Activated CD8-positive, alpha-beta memory T cell treated with anti-CD3 and anti-CD28 coated beads for 24 hours (primary cell): Measurements from ENCODE around the gene PDLIM4.

Experiments
- DNase-seq: peaks from one replicate; pipeline ENCODE4 v3.0.0-alpha.2; 2020

PDLIM4 gene

GRCh38 chr5:132268769-132269551 lies 11.5 kb downstream of the PDLIM4 start:
- peak; percentile 54 for DNase-seq

GRCh38 chr5:132269635-132270334 lies 12.3 kb downstream of the PDLIM4 start:
- peak; percentile 49 for DNase-seq

- peak; percentile 56 for DNase-seq
Measured at GRCh38 chr5:132270335-132270665, 12.8 kb downstream of the PDLIM4 start.

GRCh38 chr5:132270706-132271105 lies 13.2 kb downstream of the PDLIM4 start:
- no peak for DNase-seq

GRCh38 chr5:132271251-132272246 lies 14.1 kb downstream of the PDLIM4 start:
- peak; percentile 68 for DNase-seq

GRCh38 chr5:132272311-132273210 lies 15.1 kb downstream of the PDLIM4 start:
- DNase-seq = peak; percentile 92

- DNase-seq = peak; percentile 32
Measured at GRCh38 chr5:132273631-132274030, 16.1 kb downstream of the PDLIM4 start.

- peak; percentile 53 for DNase-seq
Measured at GRCh38 chr5:132274050-132274792, 16.7 kb downstream of the PDLIM4 start.

GRCh38 chr5:132275367-132276220 lies 18.1 kb downstream of the PDLIM4 start:
- DNase-seq = no peak

- no peak for DNase-seq
Measured at GRCh38 chr5:132277256-132277655, 19.8 kb downstream of the PDLIM4 start.

GRCh38 chr5:132277971-132278853 lies 20.7 kb downstream of the PDLIM4 start:
- DNase-seq = peak; percentile 43

GRCh38 chr5:132279801-132280200 lies 22.3 kb downstream of the PDLIM4 start:
- DNase-seq = peak; percentile 11

GRCh38 chr5:132280371-132281240 lies 23.1 kb downstream of the PDLIM4 start:
- no peak for DNase-seq

- DNase-seq = peak; percentile 40
Measured at GRCh38 chr5:132281856-132282614, 24.5 kb downstream of the PDLIM4 start.

- peak; percentile 55 for DNase-seq
Measured at GRCh38 chr5:132283423-132284043, 26.0 kb downstream of the PDLIM4 start.

GRCh38 chr5:132289097-132289496 lies 31.6 kb downstream of the PDLIM4 start:
- DNase-seq = no peak

- no peak for DNase-seq
Measured at GRCh38 chr5:132291026-132291425, 33.5 kb downstream of the PDLIM4 start.
